GM21390 (cell line): ENCODE measurements around the gene CSNK2A2.

Source experiments
- ATAC-seq: cut with Tn5 transposase; IDR thresholded peaks from one replicate; pipeline ENCODE4 v1.9.1; 2021; ENCODE audit not compliant: unreplicated experiment

The CSNK2A2 gene

DNA sequence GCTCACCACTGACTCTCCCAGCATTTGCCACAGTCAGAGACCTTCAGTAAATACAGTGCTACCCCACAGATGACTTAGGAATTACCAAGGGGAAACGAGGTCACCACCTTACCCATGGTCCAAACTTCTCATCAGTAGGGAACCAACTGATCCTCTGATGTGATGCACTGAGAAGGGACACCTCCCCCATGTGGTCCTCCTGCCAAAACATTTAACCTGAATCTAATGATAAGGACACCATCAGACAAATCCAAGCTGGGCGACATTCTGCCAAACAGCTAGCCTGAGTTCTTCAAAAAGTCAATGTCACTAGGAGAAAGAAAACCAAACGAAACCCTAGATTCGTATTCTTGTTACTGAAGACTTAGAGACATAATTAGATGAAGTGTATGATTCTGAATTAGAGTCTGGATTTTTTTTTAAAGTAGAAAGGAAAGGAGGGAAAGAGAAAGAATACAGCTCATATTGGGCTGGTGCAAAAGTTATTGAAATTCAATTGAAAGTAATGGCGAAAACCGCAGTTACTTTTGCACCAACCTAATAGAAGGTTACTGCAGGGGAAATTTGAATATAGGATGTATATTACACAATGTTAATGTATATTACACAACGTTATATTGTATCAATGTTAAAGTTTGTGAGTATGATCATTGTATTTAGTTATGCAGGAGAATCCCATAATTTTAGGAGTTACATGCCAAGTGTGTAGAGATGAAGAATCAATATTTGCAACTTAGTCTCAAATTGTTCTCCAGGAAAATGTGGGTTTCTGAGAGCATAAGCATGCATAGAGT, 2.3 kb upstream of the CSNK2A2 start:
- ATAC-seq = no peak

GRCh38 chr16:58198803-58199411, 1.0 kb upstream of the CSNK2A2 start:
- ATAC-seq = no peak

- ATAC-seq = no peak
These were observed 443 bp downstream of the CSNK2A2 start for GRCh38 chr16:58197314-58198012.

- ATAC-seq = no peak
These were observed 1.0 kb downstream of the CSNK2A2 start for GRCh38 chr16:58196898-58197313.

DNA sequence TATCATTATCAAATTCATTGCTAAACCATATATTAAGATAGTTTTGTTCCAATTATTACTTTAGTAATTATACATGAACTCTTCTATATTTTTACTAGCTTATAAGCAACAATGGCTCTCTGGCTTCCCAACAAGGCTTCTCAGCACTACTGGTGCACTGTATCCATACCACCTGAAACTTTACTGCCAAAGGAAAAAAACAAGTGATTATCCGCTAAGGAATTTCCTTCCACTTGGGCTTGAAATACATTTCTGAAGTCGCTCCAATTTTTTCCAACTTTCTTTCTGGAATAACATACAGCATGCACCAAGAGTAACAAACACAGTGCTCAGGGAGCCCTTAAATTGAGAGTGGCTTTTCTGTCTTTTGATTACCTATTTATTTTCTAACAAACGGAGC, 2.1 kb downstream of the CSNK2A2 start:
- no peak for ATAC-seq

- no peak for ATAC-seq
These were observed 2.6 kb downstream of the CSNK2A2 start for GRCh38 chr16:58195344-58195743.

GRCh38 chr16:58194790-58195189, 3.1 kb downstream of the CSNK2A2 start:
- ATAC-seq = no peak

DNA sequence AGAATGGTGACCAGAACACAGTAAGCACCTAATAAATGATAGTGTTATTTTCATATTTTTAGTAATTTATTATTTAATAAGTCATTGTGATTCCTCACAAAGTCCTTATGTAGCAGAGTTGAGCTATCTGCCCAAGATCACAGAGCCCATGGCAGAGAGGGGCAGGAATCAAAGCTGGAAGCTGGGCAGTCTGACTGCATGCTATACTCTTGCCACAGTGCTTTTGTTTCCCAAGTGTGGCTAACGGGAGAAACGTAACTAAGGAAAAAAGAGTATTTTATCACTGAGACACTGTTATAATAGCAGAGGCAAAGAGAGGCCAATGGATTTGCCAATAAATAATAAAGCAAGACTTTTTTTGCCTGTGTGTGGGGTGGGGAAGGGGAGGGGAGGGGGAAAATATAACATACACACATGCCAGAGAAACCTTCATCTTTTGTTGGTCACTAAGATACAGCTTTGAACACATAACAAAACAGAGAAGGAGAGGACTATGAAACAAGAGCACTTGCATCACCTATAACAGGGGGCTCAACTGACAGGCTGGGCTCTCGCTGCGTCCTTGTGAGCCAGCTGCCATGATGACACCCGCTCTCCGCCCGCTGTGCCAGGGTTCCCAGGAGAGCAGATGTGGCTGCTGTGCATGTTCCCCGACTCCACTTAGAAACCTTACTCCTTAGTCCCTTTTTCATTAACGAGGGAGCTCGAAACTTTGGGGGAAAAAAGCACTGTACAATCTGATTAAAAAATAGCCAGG, 10.1 kb downstream of the CSNK2A2 start:
- ATAC-seq = no peak

GRCh38 chr16:58187092-58187491, 10.8 kb downstream of the CSNK2A2 start:
- no peak for ATAC-seq

- no peak for ATAC-seq
These were observed 11.5 kb downstream of the CSNK2A2 start for GRCh38 chr16:58186176-58186944.

DNA sequence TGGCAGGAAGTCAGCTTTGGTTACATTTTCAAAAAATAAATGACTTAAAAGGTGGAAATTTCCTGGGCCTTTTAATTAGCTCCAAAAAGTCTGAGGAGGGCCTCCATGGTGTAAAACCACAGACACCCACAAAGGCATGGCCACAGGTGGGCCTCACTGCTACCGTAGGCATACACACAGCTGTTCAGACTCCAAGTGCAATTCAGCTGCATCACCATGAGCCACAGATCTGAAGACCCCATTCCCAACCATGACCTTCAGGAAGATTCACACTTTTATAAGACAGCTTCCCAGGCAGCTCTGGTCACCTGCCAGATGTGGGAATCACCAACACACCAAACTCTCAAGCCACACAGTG, 20.6 kb downstream of the CSNK2A2 start:
- no peak for ATAC-seq

DNA sequence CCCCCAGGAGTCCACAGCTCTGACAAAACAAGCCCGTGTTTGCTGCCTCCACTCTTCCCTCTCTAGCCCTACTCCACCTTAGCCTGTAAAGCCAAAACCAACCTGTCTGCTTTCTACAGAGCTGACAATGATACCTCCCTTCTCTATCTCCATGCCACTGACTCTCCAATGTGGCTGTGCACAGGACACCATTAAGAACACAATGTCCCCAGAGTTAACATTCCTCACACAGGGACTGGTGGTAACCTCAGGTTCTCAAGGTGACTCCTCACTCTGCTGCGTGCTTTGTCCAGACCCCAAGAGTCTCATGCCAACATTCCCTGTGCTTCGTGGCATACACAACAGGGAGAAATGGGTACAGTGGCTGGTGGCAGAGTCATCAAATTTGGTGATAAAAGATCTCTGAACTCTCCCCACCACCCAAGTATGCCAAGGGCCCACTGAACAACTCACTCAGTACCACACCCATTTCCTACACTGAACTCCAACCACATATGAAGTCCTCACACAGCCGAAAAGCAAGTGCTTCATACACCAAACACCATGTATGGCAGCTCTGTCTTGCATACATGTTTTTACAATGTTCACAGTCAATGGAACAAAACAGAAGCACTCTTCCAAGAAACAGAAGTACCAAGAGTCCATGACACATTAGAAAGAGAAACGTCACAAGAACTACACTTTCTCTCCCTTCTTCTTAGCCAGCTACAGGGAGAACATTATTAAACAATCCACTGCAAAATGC, 21.1 kb downstream of the CSNK2A2 start:
- ATAC-seq = no peak

GRCh38 chr16:58170223-58170622, 27.7 kb downstream of the CSNK2A2 start:
- no peak for ATAC-seq

DNA sequence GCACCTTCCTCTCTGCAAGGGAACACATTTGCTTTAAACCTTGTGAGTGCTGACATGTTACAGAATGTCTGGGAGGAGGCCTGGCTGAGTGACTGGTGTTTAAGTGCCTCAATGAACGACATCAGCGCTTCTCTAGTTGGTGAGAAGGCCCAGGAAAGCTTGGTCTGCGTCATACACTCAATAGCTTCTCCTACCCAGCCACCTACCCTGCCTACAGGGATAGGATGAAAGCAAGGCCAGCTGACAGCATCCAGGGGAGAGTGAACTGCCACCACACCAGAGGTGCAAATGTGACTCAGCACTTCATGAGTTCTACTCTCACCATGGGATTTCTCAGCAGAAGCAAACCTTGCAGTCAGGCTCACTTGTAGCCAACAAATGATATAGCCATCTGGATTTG, 37.1 kb downstream of the CSNK2A2 start:
- no peak for ATAC-seq

DNA sequence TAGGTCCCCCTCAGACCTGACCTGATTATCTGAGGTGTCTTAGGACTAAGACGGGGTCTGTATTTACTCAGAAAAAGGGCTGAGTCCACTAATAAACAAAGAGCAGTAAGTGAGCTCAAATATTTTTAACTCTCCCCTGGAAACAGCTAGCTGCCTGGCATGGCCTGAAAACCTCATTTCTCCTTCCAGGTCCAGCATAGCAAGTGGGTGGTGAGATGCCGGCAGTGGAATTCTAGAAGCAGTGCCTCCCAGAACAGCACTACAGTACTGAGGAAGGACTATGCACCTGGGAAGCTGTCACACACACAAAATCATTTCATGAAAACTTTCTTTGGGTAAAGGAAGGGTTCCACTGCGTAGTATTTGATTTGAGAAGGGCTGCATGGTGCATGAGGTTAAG, 39.2 kb downstream of the CSNK2A2 start:
- ATAC-seq = no peak

DNA sequence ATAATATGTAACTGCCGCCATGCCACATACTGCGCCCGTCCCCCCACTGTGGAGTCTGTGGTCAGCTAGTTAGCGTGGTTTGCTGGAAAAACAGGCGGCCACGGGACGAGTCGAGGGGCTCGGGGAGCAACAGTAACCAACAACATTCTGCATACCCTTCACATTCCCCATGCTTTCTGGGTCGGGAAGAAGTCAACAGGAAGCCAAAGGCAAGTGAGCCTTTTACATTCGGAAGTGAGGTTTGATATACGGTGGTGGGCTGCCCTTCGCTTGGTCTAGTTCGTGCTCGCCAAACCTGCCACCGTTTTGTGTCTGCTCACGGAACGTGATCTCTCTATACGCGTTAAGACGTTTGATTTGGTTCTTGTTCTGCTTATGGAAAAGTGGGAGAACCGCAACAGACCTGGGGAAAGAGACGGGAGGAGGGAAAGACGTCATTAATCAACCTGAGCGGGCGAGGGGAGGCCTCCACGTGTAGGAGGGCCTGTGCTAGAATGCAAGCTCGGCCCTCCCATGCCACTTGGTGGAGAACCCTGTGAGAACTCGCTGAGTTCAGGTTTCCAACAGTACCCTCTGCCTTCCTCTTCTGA, 39.9 kb downstream of the CSNK2A2 start:
- ATAC-seq = no peak

GRCh38 chr16:58157239-58157638, 40.7 kb downstream of the CSNK2A2 start:
- no peak for ATAC-seq

DNA sequence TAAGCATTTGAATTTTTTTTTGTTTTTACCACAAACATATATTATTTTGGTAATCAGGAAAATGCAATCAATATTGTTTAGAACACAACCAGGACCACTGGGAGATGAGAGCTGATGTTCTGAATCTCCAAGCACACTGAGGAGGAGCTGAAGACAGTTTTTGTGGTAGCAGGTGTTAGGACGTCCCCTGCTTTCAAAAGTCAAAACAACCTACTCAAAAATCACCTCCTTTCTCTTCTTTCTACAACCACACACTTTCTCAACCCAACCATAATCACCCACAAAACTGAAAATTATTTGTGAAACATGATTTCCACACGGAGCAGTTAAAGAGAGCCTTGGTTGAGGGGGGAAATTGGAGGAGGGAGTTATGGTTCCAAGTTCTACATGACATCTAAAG, 42.1 kb downstream of the CSNK2A2 start:
- ATAC-seq = no peak

GRCh38 chr16:58154345-58154744, 43.6 kb downstream of the CSNK2A2 start:
- no peak for ATAC-seq
